Femur (tissue), 1 donor: ENCODE data around the gene ABI3BP.
"Not testable (repeated sequence)": the region's sequence is repeated elsewhere in the genome, so short reads cannot be mapped to it uniquely, and the experiment has no call there.

Experiments
- DNase-seq: peaks from one replicate; pipeline ENCODE4 v3.0.0-alpha.2; 2017

Gene ABI3BP, protein sequence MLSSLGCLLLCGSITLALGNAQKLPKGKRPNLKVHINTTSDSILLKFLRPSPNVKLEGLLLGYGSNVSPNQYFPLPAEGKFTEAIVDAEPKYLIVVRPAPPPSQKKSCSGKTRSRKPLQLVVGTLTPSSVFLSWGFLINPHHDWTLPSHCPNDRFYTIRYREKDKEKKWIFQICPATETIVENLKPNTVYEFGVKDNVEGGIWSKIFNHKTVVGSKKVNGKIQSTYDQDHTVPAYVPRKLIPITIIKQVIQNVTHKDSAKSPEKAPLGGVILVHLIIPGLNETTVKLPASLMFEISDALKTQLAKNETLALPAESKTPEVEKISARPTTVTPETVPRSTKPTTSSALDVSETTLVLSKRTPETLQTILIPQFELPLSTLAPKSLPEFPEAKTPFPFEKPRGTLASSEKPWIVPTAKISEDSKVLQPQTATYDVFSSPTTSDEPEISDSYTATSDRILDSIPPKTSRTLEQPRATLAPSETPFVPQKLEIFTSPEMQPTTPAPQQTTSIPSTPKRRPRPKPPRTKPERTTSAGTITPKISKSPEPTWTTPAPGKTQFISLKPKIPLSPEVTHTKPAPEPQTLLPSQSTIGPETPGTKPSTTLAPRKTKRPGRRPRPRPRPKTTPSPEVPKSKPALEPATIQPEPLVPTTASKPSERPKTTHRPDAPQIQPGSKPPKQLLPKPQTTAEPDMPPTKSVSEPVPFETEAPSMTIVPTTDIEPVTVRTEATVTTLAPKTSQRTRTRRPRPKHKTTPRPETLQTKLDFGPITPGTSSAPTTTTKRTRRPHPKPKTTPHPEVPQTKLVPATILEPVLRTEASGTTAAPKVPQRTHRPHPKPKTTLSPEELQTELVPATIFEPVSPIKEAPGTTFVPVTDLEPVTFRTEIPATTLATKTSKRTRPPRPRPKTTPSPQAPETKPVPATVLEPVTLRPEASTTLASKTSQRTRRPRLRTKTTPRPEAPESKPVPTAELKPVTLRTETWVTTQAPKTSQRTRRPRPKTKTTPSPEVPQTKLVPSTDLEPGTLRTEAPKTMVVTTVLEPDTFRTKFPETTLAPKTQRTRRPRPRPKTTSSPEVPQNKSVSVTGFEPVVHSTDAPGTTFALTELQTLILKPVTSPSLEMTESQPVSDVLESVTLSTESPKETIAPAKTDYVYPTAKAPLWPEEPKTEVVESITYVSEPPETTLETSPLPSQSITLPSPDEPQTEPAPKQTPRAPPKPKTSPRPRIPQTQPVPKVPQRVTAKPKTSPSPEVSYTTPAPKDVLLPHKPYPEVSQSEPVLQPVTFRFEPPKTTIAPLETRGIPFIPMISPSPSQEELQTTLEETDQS (N-terminal part only)

GRCh38 chr3:100993309-100993708 lies at the start of gene ABI3BP:
Gene ABI3BP, minus strand, starts transcription at chr3:100993421. Its CDS starts 37 bp downstream, at chr3:100993384.
- DNase-seq, result peak; percentile 90

- DNase-seq, result no peak
These were observed 46.1 kb upstream of the ABI3BP start for GRCh38 chr3:101039285-101039684.

DNA sequence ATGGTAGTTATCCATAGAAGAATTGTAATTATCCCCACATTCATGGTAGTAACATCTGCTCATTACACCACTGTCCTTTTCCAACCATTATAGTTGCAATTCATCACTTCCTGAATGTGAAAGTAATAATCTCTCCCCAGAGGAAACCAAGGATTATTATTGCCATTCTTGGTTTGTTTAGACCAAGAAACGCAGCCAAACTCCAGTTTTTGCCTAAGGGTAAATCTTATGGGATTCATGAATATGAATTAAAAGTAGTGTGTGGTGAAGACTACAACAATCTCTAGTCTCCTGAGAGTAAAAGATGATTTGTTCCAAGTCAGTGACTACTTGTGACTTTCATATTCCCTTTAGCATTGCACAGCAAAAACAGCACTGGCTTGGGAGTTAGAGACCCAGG lies 45.7 kb upstream of the ABI3BP start:
- no peak for DNase-seq

DNA sequence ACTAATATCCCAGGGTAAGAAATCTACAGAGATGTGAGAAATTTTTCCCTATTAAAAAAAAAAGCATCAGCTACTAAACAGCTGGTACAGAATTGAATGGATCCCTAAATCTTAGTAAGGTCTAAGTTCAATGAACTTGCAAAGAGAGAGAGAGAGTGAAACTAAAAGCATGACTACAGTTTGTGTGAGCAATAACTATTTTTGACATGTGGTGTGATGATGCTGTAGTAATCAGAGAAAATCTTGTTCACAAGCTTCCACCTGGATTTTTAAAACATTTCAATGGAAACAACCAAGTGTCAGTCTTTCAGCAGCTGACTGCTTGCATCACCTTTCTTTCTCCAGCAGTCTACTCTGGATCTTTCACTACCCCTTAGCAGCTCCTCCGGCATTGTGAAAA lies 45.2 kb upstream of the ABI3BP start:
- DNase-seq, result no peak

GRCh38 chr3:101037613-101038012 lies 44.4 kb upstream of the ABI3BP start:
- DNase-seq, result no peak

GRCh38 chr3:101036676-101037075 lies 43.5 kb upstream of the ABI3BP start:
- DNase-seq, result no peak

DNA sequence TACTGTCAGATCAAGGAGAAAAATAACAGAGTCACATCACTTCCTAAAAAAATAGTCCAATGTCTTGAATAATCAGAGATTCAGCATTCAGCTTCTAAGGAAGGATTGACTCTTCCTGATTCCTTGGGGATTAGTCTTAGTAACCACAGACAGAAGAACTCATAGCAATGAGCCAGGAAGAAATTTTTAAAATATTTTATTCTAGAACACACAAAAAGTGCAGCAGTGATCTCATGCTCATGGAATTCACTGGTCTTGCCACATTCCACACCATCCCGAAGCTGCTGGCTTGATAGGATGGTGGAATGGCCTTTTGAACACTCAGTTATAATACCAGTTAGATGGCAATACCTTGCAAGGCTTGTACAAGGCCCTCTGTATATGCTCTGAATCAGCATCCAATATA lies 43.0 kb upstream of the ABI3BP start:
- no peak for DNase-seq

DNA sequence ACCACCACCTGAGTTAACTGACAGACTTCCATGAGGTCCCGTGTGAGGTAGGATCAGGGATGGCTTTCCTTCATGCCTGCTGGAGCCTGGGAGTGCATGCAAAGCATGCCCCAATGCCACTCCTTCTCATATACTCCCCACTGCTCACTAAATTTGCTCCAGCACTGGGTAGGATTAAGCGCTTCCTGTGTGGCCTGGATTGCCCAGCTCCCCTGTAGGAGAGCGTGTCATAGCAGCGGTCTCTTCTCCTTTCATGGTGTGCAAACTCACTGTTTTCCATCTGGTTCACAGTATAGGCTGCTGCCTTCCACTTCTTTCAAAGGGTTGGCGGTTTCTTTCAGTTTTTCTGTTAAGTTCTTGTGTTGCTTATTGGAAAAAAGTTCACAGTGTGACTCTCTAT lies 34.1 kb upstream of the ABI3BP start:
- no peak for DNase-seq

DNA sequence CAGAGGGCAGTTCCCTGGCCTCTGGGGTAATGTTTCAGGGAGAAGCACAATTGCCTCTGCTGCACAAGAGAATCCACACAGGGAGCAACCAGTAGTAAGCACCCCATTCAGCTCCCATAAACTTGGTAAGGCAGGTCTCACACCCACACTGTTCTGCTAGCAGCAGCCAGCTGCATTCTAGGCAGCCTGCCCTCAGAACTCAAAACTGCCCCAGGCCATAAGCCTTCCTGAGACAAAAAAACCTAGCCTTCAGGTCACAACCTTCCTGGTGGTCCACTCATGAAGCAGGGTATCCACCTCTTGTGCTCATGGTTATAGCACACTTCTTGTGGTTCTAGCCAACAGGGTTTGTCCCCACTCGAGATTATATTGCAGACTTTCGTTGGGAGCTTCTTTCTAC lies 33.7 kb upstream of the ABI3BP start:
- no peak for DNase-seq

GRCh38 chr3:101026244-101026643 lies 33.0 kb upstream of the ABI3BP start:
- DNase-seq, result no peak

DNA sequence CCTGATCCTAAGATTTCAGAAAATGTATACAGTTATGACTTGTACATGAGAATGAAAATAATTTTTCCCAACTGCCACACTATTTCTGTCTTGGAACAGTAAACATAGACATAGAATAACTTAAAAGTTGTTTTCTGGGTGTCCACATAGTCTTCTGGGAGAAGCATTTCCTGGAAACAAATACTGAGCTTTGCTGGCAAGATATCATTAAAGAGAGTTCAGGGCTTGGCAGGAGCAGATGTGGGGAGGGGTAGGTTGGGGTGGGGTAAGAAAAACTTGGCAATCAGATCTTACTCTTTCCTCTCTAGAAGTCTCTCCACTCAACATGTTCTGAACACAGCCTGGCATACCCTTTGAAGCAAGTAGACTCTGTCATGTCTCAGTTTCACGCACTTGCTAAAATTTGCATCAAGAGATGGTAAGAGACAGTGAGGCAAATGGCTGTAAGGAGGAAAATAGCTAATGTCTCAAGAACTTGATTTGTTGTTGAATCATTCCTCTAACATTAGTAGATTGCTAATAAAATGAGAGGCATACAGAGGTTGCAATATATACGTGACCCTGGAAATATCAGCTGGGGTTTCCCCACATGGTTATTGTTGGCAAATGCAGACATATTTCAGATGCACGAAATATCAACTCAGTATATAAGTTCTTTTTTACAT lies 27.3 kb upstream of the ABI3BP start:
- DNase-seq, result no peak

DNA sequence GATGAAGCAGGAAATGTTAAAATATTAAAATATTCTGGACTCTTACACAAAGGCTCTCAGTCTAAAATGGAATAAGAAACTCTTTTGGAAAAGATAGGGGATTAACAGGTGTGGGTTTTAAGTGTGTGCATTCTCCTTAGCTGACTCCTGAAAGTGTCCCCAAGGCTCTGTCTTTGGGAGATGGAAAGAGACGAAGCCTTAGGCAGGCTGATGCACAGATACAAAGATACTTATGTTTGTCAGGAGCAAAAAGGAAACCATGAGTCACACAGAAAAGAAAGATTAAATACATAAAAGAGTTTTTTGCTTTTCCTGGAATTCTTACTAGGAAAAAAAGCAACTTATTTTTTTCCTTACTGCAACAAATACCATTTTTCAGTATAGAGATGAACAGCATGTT lies 23.8 kb upstream of the ABI3BP start:
- DNase-seq, result peak; percentile 35

DNA sequence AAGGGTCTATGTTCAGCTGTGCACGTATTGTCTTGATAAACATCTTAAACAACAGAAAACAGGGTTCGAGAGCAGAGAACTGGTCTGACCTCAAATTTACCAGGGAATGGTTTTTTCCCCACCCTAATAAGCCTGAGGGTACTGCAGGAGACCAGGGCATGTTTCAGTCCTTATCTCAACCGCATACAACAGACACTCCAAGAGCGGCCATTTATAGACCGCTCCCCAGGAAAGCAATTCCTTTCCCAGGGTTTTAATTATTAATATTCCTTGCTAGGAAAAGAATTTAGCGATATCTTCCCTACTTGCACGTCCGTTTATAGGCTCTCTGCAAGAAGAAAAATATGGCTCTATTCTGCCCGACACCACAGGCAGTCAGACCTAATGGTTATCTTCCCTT lies 19.1 kb upstream of the ABI3BP start:
- DNase-seq, result not testable (repeated sequence)

- no peak for DNase-seq
These were observed 17.9 kb upstream of the ABI3BP start for GRCh38 chr3:101011136-101011535.

DNA sequence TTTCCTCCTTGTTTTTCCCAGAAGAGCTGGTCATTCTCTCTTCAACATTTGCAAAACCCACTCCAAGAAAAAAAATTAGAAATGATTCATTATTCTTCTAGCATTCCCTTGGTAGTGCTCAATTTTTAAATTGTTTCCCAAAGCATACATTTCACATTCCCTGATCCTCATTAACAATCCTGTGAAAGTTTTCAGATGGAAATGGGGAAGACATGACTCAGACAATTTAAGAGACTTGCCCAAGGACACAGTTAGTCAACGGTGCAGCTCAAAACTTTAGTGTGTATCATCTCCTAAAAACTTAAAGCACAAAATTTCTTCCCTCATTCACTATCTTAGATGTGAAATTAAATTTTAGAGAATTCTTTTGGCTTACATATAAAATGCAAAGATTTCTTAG lies 17.1 kb upstream of the ABI3BP start:
- no peak for DNase-seq

DNA sequence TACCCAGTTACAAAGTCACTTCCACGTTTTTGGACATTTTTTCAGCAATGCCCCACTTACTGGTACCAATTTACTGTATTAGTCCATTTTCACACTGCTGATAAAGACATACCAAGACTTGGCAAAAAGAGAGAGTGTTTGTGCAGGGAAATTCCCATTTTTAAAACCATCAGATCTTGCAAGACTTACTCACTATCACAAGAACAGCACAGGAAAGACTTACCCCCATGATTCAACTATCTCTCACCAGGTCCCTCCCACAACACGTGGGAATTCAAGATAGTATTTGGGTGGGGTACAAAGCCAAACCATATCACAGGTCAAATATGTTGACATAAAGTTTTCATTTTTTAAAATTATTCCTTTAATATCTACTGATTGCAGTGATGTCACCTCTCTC lies 16.2 kb upstream of the ABI3BP start:
- no peak for DNase-seq

GRCh38 chr3:100999160-100999559 lies 5.9 kb upstream of the ABI3BP start:
- no peak for DNase-seq

DNA sequence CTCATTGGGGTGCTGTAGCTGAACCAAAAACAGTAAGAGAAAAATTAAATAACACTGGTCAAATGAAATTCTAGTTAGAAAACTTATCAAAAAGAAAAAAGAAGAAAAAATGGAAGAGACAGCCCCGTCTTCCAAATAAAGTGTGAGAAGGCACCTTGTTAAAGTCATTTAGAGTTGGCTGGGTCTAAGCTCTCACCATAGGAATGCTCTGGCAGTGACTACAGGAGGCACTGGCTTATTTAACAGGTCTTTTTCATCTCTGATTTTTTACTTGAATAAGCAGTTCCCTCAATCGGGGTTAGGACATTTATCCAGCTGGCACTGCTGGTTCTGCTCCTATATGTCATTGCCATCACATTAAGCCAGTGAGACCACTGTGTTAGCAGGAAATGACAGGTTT lies 1.6 kb upstream of the ABI3BP start:
- DNase-seq, result peak; percentile 27

DNA sequence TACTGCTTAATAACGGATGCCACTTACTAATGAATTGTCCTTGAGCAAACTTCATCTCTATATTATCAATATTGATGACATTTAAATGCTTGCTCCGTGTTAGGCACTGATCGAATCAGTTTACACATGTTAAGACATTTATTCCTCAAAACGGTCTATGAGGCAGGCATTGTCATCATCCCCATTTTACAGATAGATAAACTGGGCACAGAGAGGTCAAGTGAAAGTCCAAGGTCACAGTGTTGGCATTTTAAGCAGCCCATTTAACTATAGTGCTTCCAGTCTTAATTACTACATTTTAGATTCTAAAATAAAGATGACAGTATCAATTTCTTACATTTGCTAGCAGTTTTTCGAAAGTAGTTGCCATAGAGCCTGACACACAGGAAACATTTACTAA lies 966 bp upstream of the ABI3BP start:
- DNase-seq, result no peak

GRCh38 chr3:100992231-100993012 lies 799 bp downstream of the ABI3BP start:
- peak; percentile 43 for DNase-seq

- no peak for DNase-seq
These were observed 5.1 kb downstream of the ABI3BP start for GRCh38 chr3:100988080-100988479.

DNA sequence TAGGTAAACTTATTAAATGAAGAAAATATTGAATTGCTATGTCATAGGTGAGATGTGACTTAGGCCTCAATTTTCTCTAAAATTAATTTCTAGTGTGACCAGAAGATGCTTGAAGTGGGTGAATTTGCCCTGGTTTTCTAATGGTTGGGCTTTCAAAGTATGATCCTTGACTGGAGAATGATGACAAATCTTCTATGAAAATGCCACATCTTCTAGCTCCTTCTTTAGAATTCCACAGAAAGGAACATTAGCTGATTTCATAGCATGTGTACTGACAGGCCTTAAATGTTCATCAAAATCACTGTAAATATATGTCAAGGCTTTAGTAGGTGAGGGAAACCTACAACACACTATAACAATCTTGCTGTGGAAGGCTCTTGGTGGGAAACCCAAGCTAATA lies 8.9 kb downstream of the ABI3BP start:
- DNase-seq, result no peak
